GM23338 (cell line): Measurements from ENCODE around the gene ECHDC1.

Experiments used
- POLR2AphosphoS5 ChIP-seq: IDR thresholded peaks from 2 replicates; pipeline ENCODE4 v1.6.1; 2016; ENCODE audit warnings: antibody characterized with exemption, low read depth
- ZNF114 ChIP-seq: fragments of 250-450 bp; sonication (Bioruptor Pico); IDR thresholded peaks from 2 replicates; pipeline ENCODE4 v1.5.0; 2020; ENCODE audit warnings: mild to moderate bottlenecking, moderate library complexity
- TF ChIP-seq, protein P1 (sequence below), 2 experiments: fragments of 200-600 bp in 1 of 2; sonication (generic) in 1 of 2; conservative IDR thresholded peaks; 2 replicates each; pipeline versions ENCODE4 v1.5.1 to v1.6.1; 2016 to 2017; ENCODE audit warnings: antibody characterized with exemption in 2 of 2, low read depth in 2 of 2, mild to moderate bottlenecking in 2 of 2, moderate library complexity in 1 of 2
- TF ChIP-seq, protein P2 (sequence below): fragments of 250-450 bp; sonication (Bioruptor Pico); IDR thresholded peaks from 2 replicates; pipeline ENCODE4 v1.5.0; 2020; ENCODE audit warnings: mild to moderate bottlenecking, moderate library complexity

DNA sequence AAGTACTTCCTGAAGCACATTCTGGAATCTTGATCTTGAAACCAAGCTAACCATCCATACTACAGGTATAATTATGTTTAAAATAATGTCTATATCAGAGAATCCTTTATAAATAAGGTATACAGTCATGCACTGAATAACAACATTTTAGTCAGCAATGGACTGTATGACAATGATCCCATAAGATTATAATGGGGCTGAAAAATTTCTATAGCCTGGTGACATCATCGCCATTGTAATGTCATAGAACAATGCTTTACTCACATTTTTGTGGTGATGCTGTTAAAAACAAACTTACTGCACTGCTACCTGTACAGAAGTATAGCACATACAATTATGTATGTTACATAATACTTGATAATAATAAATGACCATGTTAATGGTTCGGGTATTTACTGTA, 44.9 kb downstream of the ECHDC1 start:
- TF ChIP-seq, protein P1, sequence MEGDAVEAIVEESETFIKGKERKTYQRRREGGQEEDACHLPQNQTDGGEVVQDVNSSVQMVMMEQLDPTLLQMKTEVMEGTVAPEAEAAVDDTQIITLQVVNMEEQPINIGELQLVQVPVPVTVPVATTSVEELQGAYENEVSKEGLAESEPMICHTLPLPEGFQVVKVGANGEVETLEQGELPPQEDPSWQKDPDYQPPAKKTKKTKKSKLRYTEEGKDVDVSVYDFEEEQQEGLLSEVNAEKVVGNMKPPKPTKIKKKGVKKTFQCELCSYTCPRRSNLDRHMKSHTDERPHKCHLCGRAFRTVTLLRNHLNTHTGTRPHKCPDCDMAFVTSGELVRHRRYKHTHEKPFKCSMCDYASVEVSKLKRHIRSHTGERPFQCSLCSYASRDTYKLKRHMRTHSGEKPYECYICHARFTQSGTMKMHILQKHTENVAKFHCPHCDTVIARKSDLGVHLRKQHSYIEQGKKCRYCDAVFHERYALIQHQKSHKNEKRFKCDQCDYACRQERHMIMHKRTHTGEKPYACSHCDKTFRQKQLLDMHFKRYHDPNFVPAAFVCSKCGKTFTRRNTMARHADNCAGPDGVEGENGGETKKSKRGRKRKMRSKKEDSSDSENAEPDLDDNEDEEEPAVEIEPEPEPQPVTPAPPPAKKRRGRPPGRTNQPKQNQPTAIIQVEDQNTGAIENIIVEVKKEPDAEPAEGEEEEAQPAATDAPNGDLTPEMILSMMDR (conservative IDR thresholded peaks at IDR 0.05; ENCODE audit: low read depth in 2 of 2): no peak
- TF ChIP-seq ZNF114 (CRISPR knock-in tag): no peak
- TF ChIP-seq POLR2AphosphoS5: no peak
- TF ChIP-seq, protein P2, sequence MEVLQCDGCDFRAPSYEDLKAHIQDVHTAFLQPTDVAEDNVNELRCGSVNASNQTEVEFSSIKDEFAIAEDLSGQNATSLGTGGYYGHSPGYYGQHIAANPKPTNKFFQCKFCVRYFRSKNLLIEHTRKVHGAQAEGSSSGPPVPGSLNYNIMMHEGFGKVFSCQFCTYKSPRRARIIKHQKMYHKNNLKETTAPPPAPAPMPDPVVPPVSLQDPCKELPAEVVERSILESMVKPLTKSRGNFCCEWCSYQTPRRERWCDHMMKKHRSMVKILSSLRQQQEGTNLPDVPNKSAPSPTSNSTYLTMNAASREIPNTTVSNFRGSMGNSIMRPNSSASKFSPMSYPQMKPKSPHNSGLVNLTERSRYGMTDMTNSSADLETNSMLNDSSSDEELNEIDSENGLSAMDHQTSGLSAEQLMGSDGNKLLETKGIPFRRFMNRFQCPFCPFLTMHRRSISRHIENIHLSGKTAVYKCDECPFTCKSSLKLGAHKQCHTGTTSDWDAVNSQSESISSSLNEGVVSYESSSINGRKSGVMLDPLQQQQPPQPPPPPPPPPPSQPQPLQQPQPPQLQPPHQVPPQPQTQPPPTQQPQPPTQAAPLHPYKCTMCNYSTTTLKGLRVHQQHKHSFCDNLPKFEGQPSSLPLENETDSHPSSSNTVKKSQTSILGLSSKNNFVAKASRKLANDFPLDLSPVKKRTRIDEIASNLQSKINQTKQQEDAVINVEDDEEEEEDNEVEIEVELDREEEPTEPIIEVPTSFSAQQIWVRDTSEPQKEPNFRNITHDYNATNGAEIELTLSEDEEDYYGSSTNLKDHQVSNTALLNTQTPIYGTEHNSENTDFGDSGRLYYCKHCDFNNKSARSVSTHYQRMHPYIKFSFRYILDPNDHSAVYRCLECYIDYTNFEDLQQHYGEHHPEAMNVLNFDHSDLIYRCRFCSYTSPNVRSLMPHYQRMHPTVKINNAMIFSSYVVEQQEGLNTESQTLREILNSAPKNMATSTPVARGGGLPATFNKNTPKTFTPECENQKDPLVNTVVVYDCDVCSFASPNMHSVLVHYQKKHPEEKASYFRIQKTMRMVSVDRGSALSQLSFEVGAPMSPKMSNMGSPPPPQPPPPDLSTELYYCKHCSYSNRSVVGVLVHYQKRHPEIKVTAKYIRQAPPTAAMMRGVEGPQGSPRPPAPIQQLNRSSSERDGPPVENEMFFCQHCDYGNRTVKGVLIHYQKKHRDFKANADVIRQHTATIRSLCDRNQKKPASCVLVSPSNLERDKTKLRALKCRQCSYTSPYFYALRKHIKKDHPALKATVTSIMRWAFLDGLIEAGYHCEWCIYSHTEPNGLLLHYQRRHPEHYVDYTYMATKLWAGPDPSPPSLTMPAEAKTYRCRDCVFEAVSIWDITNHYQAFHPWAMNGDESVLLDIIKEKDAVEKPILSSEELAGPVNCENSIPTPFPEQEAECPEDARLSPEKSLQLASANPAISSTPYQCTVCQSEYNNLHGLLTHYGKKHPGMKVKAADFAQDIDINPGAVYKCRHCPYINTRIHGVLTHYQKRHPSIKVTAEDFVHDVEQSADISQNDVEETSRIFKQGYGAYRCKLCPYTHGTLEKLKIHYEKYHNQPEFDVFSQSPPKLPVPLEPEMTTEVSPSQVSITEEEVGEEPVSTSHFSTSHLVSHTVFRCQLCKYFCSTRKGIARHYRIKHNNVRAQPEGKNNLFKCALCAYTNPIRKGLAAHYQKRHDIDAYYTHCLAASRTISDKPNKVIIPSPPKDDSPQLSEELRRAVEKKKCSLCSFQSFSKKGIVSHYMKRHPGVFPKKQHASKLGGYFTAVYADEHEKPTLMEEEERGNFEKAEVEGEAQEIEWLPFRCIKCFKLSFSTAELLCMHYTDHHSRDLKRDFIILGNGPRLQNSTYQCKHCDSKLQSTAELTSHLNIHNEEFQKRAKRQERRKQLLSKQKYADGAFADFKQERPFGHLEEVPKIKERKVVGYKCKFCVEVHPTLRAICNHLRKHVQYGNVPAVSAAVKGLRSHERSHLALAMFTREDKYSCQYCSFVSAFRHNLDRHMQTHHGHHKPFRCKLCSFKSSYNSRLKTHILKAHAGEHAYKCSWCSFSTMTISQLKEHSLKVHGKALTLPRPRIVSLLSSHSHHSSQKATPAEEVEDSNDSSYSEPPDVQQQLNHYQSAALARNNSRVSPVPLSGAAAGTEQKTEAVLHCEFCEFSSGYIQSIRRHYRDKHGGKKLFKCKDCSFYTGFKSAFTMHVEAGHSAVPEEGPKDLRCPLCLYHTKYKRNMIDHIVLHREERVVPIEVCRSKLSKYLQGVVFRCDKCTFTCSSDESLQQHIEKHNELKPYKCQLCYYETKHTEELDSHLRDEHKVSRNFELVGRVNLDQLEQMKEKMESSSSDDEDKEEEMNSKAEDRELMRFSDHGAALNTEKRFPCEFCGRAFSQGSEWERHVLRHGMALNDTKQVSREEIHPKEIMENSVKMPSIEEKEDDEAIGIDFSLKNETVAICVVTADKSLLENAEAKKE (CRISPR knock-in tag): no peak
